Endothelial cell (in vitro differentiated cells): ENCODE results near the gene GBF1. TPM values are rescaled to one million over a fixed set of nuclear protein-coding genes. Genes with fewer than 3 reads are reported as not detected.
A peak's percentile ranks its signal among the peaks of the same experiment; 100 is the strongest.

Experiments used
- DNase-seq: peaks from one replicate; pipeline ENCODE4 v3.0.0; 2021; ENCODE audit warnings: low spot score
- H3K27ac Mint-ChIP-seq: one replicate; pipeline ENCODE4 v1.8.0; 2021; ENCODE audit warnings: mixed read lengths, inconsistent platforms; ENCODE audit not compliant: unreplicated experiment
- H3K27me3 Mint-ChIP-seq: one replicate; pipeline ENCODE4 v1.8.0; 2021; ENCODE audit warnings: mild to moderate bottlenecking, moderate library complexity, mixed read lengths, inconsistent platforms; ENCODE audit not compliant: unreplicated experiment
- H3K36me3 Mint-ChIP-seq: one replicate; pipeline ENCODE4 v1.8.0; 2021; ENCODE audit warnings: mild to moderate bottlenecking, low read depth, mixed read lengths, inconsistent platforms; ENCODE audit not compliant: unreplicated experiment
- H3K4me1 Mint-ChIP-seq: one replicate; pipeline ENCODE4 v1.8.0; 2021; ENCODE audit warnings: mild to moderate bottlenecking, mixed read lengths, inconsistent platforms; ENCODE audit not compliant: unreplicated experiment
- H3K4me3 Mint-ChIP-seq: one replicate; pipeline ENCODE4 v1.8.0; 2021; ENCODE audit warnings: mild to moderate bottlenecking, mixed read lengths, inconsistent platforms; ENCODE audit not compliant: unreplicated experiment
- H3K9me3 Mint-ChIP-seq: one replicate; pipeline ENCODE4 v1.8.0; 2021; ENCODE audit warnings: mixed read lengths, inconsistent platforms; ENCODE audit not compliant: unreplicated experiment
- CTCF ChIP-seq: fragments of 200-600 bp; sonication (generic); IDR thresholded peaks from one replicate; pipeline ENCODE4 v1.5.0; 2021; ENCODE audit warnings: antibody characterized with exemption; ENCODE audit not compliant: unreplicated experiment
- total RNA-seq: library from RNA; stranded (reverse); fragmentation: NEBNext Ultra II Directional; extraction: Animal tissue kit (Norgen Biotek cat#: 25700); gene quantifications from one replicate; pipeline ENCODE4 v1.2.1, GENCODE V29; 2021; ENCODE audit not compliant: unreplicated experiment

The GBF1 gene
- total RNA-seq, 1 donor from 2014 or later = 45.1 TPM

DNA sequence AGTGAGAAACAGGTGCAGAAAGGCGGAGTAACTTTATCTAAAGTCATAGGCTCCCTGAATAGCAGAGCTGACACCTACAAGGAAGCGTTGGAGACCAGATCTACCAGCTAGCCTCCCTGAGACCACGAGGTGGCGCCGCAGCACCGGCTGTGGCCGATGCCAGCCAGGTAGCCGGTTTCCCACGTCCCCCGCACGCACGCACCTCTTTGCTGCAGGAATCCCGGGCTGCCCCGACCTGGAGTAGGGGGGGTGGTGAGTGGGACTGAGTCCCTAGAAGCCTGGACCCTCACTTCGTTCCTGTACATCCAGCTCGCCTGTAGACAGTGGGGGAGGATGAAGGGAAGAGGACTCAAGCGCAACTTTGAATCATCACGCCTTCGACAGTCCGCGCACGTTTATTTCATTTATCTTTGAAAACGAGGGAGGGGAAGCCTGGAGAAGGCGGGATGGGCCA, 15.5 kb upstream of the GBF1 start:
- peak; percentile 85 for DNase-seq
- H3K4me3 Mint-ChIP-seq = no peak overlapping the region
- H3K4me1 Mint-ChIP-seq = peaks cover 9% of the 10 kb centered on the region
- peak; percentile 65 for TF ChIP-seq CTCF
- no peaks in the 10 kb centered on the region for H3K9me3 Mint-ChIP-seq
- H3K27me3 Mint-ChIP-seq = peaks cover 32% of the 10 kb centered on the region
- peaks cover 9% of the 10 kb centered on the region for H3K36me3 Mint-ChIP-seq
- H3K27ac Mint-ChIP-seq = no peak overlapping the region

DNA sequence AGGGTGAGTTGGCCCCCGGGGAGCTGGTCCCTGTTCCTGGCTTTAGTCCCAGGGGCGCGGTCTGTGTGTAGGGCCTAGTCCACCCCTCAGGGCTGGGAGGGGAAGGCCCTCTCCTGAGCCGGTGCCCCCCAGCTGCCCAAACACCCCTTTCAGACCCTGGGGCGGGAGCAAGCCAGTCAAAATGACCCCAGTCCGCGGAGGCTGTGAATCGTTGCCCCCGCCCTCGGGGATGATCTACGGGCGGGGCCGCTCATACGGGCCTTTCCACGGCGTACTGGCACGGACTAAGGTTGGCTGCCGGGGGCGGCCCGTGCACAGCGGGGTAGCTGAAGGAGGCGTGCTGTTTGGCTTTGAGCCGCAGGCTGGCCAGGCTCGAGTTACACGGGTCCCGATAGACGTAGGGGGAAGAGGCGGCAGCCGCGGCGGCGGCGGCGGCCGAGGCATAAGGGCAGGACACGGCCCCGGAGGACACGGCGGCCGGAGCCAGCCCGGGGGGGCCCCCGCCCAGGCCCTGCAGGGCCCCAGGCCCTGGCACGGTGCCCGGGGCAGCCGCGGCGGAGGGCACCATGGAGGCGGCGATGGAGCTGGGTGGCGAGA, 15.0 kb upstream of the GBF1 start:
- Mint-ChIP-seq H3K4me3 (no peak overlapping the region), H3K27ac (no peak overlapping the region), H3K4me1 (peaks cover 6% of the 10 kb centered on the region), H3K36me3 (peaks cover 9% of the 10 kb centered on the region), H3K9me3 (no peaks in the 10 kb centered on the region), H3K27me3 (peaks cover 33% of the 10 kb centered on the region)
- TF ChIP-seq CTCF = no peak
- DNase-seq = peak; percentile 23

DNA sequence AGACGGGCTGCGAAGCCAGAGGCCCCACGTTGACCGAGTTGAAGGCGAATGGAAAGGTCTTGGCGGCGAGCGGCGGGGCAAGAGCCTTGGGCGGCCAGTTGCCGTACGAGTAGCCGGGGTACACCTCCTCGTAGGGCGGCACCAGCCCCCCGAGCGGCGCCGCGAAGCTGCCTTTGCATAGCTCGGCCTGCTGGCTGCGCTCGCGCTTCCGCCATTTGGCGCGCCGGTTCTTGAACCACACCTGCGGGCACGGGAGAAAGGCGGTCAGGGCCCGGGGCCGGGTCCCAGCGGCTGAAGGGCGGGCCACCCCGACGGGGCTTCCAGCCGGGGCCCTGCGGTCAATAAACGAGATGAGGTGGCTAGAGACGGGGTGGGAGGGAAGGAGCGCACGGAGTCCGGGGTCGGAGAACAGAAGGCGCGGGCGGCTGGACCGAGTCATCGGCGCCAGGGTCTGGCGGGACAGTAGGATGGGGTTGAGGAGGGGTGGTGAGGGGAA, 14.4 kb upstream of the GBF1 start:
- no peaks in the 10 kb centered on the region for H3K9me3 Mint-ChIP-seq
- peaks cover 33% of the 10 kb centered on the region for H3K27me3 Mint-ChIP-seq
- H3K27ac Mint-ChIP-seq = no peak overlapping the region
- TF ChIP-seq CTCF = no peak
- H3K4me1 Mint-ChIP-seq = peaks cover under 1% of the 10 kb centered on the region
- no peak overlapping the region for H3K4me3 Mint-ChIP-seq
- DNase-seq = peak; percentile 44
- H3K36me3 Mint-ChIP-seq = peaks cover 9% of the 10 kb centered on the region

GRCh38 chr10:102231357-102232318, 13.7 kb upstream of the GBF1 start:
- Mint-ChIP-seq H3K4me3 (no peak overlapping the region), H3K4me1 (no peaks in the 10 kb centered on the region), H3K27ac (no peak overlapping the region), H3K27me3 (peaks cover 35% of the 10 kb centered on the region), H3K36me3 (peaks cover 9% of the 10 kb centered on the region), H3K9me3 (no peaks in the 10 kb centered on the region)
- TF ChIP-seq CTCF = peak; percentile 92
- peak; percentile 78 for DNase-seq
